Upper lobe of right lung (tissue), 1 donor: Measurements from ENCODE around the gene STOX2. TPM values are rescaled to one million over a fixed set of nuclear protein-coding genes. Genes with fewer than 3 reads are reported as not detected.

Source experiments
- ATAC-seq: fragments of 200-7000 bp; cut with Tn5 transposase; one replicate; pipeline ENCODE4 v1.9.1; 2020; ENCODE audit warnings: mild to moderate bottlenecking, moderate library complexity
- DNase-seq: peaks from one replicate; pipeline ENCODE4 v3.0.0-alpha.2; 2020
- H3K27ac ChIP-seq: fragments of 200-600 bp; one replicate; pipeline ENCODE4 v1.8.0; 2022
- H3K27me3 ChIP-seq: fragments of 200-600 bp; one replicate; pipeline ENCODE4 v1.8.0; 2022; ENCODE audit warnings: mild to moderate bottlenecking
- H3K36me3 ChIP-seq: fragments of 200-600 bp; one replicate; pipeline ENCODE4 v1.8.0; 2022
- H3K4me1 ChIP-seq: fragments of 200-600 bp; one replicate; pipeline ENCODE4 v1.8.0; 2022
- H3K4me3 ChIP-seq: fragments of 200-600 bp; one replicate; pipeline ENCODE4 v1.8.0; 2022; ENCODE audit warnings: mild to moderate bottlenecking
- H3K9me3 ChIP-seq: fragments of 200-600 bp; one replicate; pipeline ENCODE4 v1.8.0; 2022
- intact Hi-C: fragments of 100-400 bp; cut with DNase I; formaldehyde crosslinking; loops from one replicate; pipeline ENCODE4 v1.11.0; 2022
- total RNA-seq: library from RNA; stranded (reverse); fragmentation: NEBNext Ultra II Directional; extraction: Animal tissue kit (Norgen Biotek cat#: 25700); gene quantifications from one replicate; pipeline ENCODE4 v1.2.1, GENCODE V29; 2021
- TF ChIP-seq, protein P1 (sequence below): fragments of 200-600 bp; IDR thresholded peaks from one replicate; pipeline ENCODE4 v1.8.0; 2022; ENCODE audit warnings: antibody characterized with exemption
- donor health status: DM: no; HTN: yes; CAD: no; lungs with severe emphysema.

STOX2 gene
- total RNA-seq, 1 donor from 2014 or later: 12.9 TPM

DNA sequence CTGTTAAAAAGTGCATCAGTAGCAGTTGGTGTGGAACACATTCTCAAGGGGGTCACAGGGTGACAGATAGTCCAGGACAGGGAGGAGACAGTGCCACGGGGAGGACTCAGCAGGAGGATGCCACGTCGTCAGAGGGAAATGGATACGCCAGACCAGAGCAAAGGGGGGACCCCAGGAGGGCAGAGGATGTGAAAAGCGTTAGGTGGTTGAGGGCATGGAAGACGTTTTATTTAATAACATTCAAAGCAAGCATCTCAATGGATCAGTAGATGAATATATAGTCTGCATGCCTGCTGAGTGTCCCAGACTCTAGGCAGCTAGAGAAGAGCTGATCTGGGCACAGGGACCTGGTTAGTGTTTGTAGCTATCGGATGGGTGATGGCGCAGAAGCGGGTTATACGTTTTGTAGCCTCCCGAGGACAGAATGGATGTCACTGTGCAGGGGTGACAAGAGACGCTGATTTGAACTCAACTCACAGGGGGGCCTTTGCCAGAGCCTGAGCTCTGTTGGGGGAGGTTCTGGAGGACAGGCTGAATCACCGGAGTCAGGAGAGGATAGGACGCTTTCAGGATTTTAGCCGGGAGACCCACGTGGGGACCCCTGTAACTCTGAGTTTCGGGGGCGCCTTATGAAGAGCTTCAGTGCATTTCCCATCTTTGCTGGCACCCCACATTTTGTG is 81.3 kb downstream of the STOX2 start:
- TF ChIP-seq, protein P1, sequence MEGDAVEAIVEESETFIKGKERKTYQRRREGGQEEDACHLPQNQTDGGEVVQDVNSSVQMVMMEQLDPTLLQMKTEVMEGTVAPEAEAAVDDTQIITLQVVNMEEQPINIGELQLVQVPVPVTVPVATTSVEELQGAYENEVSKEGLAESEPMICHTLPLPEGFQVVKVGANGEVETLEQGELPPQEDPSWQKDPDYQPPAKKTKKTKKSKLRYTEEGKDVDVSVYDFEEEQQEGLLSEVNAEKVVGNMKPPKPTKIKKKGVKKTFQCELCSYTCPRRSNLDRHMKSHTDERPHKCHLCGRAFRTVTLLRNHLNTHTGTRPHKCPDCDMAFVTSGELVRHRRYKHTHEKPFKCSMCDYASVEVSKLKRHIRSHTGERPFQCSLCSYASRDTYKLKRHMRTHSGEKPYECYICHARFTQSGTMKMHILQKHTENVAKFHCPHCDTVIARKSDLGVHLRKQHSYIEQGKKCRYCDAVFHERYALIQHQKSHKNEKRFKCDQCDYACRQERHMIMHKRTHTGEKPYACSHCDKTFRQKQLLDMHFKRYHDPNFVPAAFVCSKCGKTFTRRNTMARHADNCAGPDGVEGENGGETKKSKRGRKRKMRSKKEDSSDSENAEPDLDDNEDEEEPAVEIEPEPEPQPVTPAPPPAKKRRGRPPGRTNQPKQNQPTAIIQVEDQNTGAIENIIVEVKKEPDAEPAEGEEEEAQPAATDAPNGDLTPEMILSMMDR: no peak
- ATAC-seq (no peak), DNase-seq (no peak)
- no peak overlapping the region for H3K27ac ChIP-seq
- peaks cover 12% of the 10 kb centered on the region for H3K4me1 ChIP-seq
- H3K27me3 ChIP-seq: no peaks in the 10 kb centered on the region
- H3K36me3 ChIP-seq: no peaks in the 10 kb centered on the region
- no peaks in the 10 kb centered on the region for H3K9me3 ChIP-seq
- intact Hi-C loops: no loop called here
- H3K4me3 ChIP-seq: no peak overlapping the region

DNA sequence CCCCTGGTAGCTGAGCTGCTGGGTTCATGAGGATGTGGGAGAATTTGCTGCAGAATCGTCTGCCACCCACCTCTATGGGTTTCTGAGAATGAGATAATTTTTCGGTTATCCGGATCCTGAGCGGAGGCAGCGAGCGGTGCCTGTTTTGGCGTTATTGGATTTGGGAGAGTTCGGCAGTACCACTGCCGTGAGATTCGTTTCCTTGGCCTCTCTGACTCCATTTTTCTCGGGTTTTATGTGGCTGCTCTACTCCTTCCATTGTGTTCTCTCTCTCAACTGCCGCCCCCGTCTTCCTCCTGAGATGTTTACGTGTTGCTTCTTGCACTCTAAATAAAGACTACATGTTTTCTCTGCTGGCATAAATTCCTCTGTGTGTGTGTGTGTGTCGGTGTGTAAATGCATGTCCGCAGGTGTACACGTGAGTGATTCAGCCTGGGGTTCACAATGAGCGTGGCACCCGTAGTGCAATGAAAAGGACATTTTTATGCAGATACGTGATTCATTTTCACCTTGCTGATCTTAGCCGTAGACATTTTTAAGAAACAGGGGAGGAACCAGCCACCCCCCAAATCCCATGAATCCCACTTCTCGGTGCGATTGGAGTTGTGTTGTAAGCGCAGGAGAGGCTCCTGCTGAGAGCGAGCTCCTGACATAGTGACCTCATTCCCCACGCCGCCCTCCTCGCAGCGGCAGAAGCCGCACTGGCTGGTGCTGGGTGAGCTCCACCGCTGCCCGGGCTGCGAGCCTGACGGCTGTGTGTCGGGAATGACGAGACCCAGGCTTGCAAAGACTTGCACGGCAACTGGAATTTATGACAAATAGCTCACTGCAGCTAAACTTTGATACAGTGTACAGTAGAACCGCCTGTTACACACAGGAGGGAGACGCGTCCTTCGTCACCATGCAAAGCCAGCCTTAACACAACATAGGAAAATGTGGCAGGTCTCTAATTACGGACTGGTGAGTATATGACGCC is 82.2 kb downstream of the STOX2 start:
- Histone ChIP-seq H3K36me3 (no peaks in the 10 kb centered on the region), H3K4me1 (peaks cover 12% of the 10 kb centered on the region), H3K9me3 (no peaks in the 10 kb centered on the region), H3K27me3 (no peaks in the 10 kb centered on the region), H3K27ac (peak overlapping the region; percentile 70), H3K4me3 (peak overlapping the region; percentile 44)
- intact Hi-C loops: no loop called here
- ATAC-seq (peak; percentile 87), DNase-seq (peak; percentile 83)
- TF ChIP-seq, protein P1: no peak

DNA sequence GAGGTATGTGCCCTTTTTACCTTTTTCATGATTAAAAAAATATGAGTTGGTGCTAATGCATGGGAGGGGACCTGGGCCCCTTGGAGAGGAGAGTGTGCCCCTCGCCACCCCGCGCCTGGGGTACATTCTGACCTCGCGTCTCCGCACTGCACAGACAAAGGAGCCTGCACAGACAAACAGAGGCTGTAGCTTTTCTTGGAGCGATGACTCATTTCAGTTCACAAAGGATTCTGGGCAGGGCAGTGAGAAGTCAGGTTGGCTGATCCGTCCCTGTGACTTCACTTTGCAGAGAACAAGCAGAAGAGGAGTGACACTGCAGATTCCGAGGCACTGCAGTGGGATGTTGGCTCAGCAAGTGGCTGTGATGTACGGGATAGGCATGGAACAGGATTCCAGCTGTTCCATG is 82.9 kb downstream of the STOX2 start:
- H3K4me3 ChIP-seq: peak overlapping the region; percentile 44

DNA sequence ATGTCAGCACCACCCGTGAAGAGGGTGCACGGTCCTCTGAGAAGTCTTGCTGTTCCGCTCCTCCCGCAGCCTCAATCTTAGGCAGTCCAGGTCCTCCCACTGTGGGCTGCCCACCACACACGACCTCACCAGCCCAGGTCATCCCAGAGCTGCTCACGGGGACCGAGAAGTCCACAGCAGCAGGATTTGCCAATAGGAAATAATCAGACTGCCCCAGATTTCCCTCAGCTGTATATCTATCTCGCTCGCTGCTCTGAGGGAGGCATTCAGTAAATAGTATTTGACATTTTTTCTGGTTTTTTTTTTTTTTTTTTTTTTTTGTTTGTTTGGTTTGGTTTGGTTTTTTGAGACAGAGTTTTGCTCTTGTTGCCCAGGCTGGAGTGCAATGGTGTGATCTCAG is 83.8 kb downstream of the STOX2 start:
- Histone ChIP-seq H3K36me3 (no peaks in the 10 kb centered on the region), H3K4me3 (no peak overlapping the region), H3K27me3 (no peaks in the 10 kb centered on the region), H3K9me3 (no peaks in the 10 kb centered on the region), H3K27ac (no peak overlapping the region), H3K4me1 (peaks cover 12% of the 10 kb centered on the region)
- no peak for ATAC-seq
- TF ChIP-seq, protein P1: no peak
- intact Hi-C loops: no loop called here
- no peak for DNase-seq

More for the DNA sequence above, 82.9 kb downstream of the STOX2 start:
- H3K27ac ChIP-seq: peak overlapping the region; percentile 70
- ATAC-seq (peak; percentile 91), DNase-seq (no peak)
- H3K36me3 ChIP-seq: no peaks in the 10 kb centered on the region
- H3K9me3 ChIP-seq: no peaks in the 10 kb centered on the region
- peaks cover 12% of the 10 kb centered on the region for H3K4me1 ChIP-seq
- TF ChIP-seq, protein P1: no peak
- H3K27me3 ChIP-seq: no peaks in the 10 kb centered on the region
- intact Hi-C loops: no loop called here

DNA sequence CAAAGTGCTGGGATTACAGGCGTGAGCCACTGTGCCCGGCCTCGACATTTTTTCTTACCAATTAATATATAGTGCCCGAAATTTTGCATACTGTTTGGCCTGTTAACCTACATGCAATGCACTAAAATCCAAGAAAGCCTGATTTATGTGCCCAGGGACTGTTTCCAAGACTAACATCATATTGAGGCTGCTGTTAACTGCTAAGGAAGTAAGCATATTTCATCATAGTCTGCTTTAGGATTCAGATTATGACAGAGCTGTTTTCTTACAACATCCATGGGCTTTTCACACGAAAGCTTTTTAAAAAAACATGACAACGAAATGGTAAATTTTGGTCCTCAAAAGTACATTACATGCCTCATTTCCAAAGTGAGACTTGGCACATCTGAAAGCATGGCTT is 84.4 kb downstream of the STOX2 start:
- peaks cover 12% of the 10 kb centered on the region for H3K4me1 ChIP-seq
- intact Hi-C loops: no loop called here
- TF ChIP-seq, protein P1: no peak
- ATAC-seq (no peak), DNase-seq (no peak)
- H3K36me3 ChIP-seq: no peaks in the 10 kb centered on the region
- H3K27me3 ChIP-seq: no peaks in the 10 kb centered on the region
- H3K4me3 ChIP-seq: no peak overlapping the region
- H3K27ac ChIP-seq: no peak overlapping the region
- no peaks in the 10 kb centered on the region for H3K9me3 ChIP-seq
